ENCODE data around the gene CPEB2. TPM values are rescaled to one million over a fixed set of nuclear protein-coding genes. Genes with fewer than 3 reads are reported as not detected.

The CPEB2 gene
- total and polyA plus RNA-seq, 9 of the 15 experiments (the other 6 are each of a cell fraction or from before 2014, with no cell fraction given): 0.39 to 3.0 (median 1.4) TPM

- no peak for TF ChIP-seq ZNF407 (IDR thresholded peaks at IDR 0.05; ENCODE audit: low read depth)
- TF ChIP-seq ZBTB7A (IDR thresholded peaks at IDR 0.05; ENCODE audit: borderline replicate concordance, control insufficient read depth, low read depth, low read length): peak; percentile 37; the same call in 1 of the 2 replicates
- peak; percentile 25; the same call in 1 of the 2 replicates for TF ChIP-seq PHF8 (IDR thresholded peaks at IDR 0.05; ENCODE audit: borderline replicate concordance, low read length)
Measured at GRCh38 chr4:15003401-15003890, 1.2 kb downstream of the CPEB2 start (continued).
